Neuronal stem cell (in vitro differentiated cells): ENCODE results near the gene ERI3.

Experiments
- DNase-seq: peaks from one replicate; pipeline ENCODE4 v3.0.0-alpha.2; 2013; ENCODE audit warnings: low spot score
- H2AFZ ChIP-seq: one replicate; pipeline ENCODE4 v1.6.1; 2013; ENCODE audit warnings: mild to moderate bottlenecking, low read length, inconsistent platforms
- H2AK5ac ChIP-seq: 2 replicates; pipeline ENCODE4 v1.6.1; 2013; ENCODE audit warnings: low read depth, mild to moderate bottlenecking, inconsistent platforms, low read length, moderate library complexity, mixed read lengths
- H2BK120ac ChIP-seq: 2 replicates; pipeline ENCODE4 v1.6.1; 2013; ENCODE audit warnings: low read depth, mild to moderate bottlenecking, inconsistent platforms, low read length, moderate library complexity, mixed read lengths
- H2BK12ac ChIP-seq: one replicate; pipeline ENCODE4 v1.6.1; 2013; ENCODE audit warnings: low read length, inconsistent platforms
- H2BK15ac ChIP-seq: 2 replicates; pipeline ENCODE4 v1.6.1; 2013; ENCODE audit warnings: mild to moderate bottlenecking, low read length, inconsistent platforms, mixed read lengths
- H2BK5ac ChIP-seq: one replicate; pipeline ENCODE4 v1.6.1; 2013; ENCODE audit warnings: inconsistent platforms, mild to moderate bottlenecking, low read length, moderate library complexity
- H3K14ac ChIP-seq: one replicate; pipeline ENCODE4 v1.6.1; 2013; ENCODE audit warnings: low read length, inconsistent platforms
- H3K18ac ChIP-seq: 2 replicates; pipeline ENCODE4 v1.6.1; 2013; ENCODE audit warnings: low read length, inconsistent platforms
- H3K23ac ChIP-seq: 2 replicates; pipeline ENCODE4 v1.6.1; 2013; ENCODE audit warnings: low read depth, mild to moderate bottlenecking, mixed read lengths, low read length, inconsistent platforms; ENCODE audit not compliant: poor library complexity
- H3K27ac ChIP-seq: replicated peaks from 3 replicates; pipeline ENCODE4 v1.5.1; 2013; ENCODE audit warnings: low read length, inconsistent platforms
- H3K27me3 ChIP-seq, 3 experiments: 2 replicates each; pipeline ENCODE4 v1.6.1; 2013; ENCODE audit warnings: low read length in 3 of 3, mild to moderate bottlenecking in 2 of 3, inconsistent platforms in 1 of 3, low read depth in 1 of 3, mixed read lengths in 1 of 3, moderate library complexity in 1 of 3; ENCODE audit not compliant: control insufficient read depth in 3 of 3, insufficient read depth in 3 of 3
- H3K36me3 ChIP-seq, 2 donors: replicated peaks in 1 of 2; 2 replicates each; pipeline ENCODE4 v1.6.1; 2013; ENCODE audit warnings: low read length in 2 of 2; ENCODE audit not compliant: control insufficient read depth in 2 of 2, insufficient read depth in 2 of 2
- H3K4ac ChIP-seq: 2 replicates; pipeline ENCODE4 v1.6.1; 2013; ENCODE audit warnings: inconsistent platforms, mild to moderate bottlenecking, low read length, moderate library complexity
- H3K4me1 ChIP-seq, 2 donors: 1 replicate in 1 of 2; 2 replicates in 1 of 2; pipeline ENCODE4 v1.6.1; 2013; ENCODE audit warnings: low read length in 2 of 2, low read depth in 1 of 2; ENCODE audit not compliant: control insufficient read depth in 2 of 2, insufficient read depth in 1 of 2
- H3K4me2 ChIP-seq: one replicate; pipeline ENCODE4 v1.6.1; 2013; ENCODE audit warnings: mild to moderate bottlenecking, low read length, inconsistent platforms; ENCODE audit not compliant: insufficient read depth, poor library complexity, severe bottlenecking
- H3K4me3 ChIP-seq, 2 donors: 2 replicates each; pipeline ENCODE4 v1.5.1; 2013; ENCODE audit warnings: low read length in 2 of 2, mild to moderate bottlenecking in 2 of 2, inconsistent platforms in 1 of 2, moderate library complexity in 1 of 2
- H3K79me1 ChIP-seq: one replicate; pipeline ENCODE4 v1.6.1; 2013; ENCODE audit warnings: low read depth, mild to moderate bottlenecking, inconsistent platforms, low read length, moderate library complexity
- H3K9ac ChIP-seq: one replicate; pipeline ENCODE4 v1.6.1; 2013; ENCODE audit warnings: mild to moderate bottlenecking, low read depth, low read length, inconsistent platforms; ENCODE audit not compliant: poor library complexity
- H3K9me3 ChIP-seq, 2 donors: replicated peaks in 1 of 2; 2 replicates each; pipeline versions ENCODE3 to v1.6.1; 2013; ENCODE audit warnings: low read length in 2 of 2, mild to moderate bottlenecking in 2 of 2, inconsistent platforms in 1 of 2, low read depth in 1 of 2, mixed read lengths in 1 of 2, moderate library complexity in 1 of 2; ENCODE audit not compliant: control insufficient read depth in 2 of 2, insufficient read depth in 1 of 2
- H4K8ac ChIP-seq: one replicate; pipeline ENCODE4 v1.6.1; 2013; ENCODE audit warnings: low read depth, mild to moderate bottlenecking, inconsistent platforms, low read length, moderate library complexity
- H4K91ac ChIP-seq: one replicate; pipeline ENCODE4 v1.6.1; 2013; ENCODE audit warnings: low read length, low read depth, mild to moderate bottlenecking, inconsistent platforms; ENCODE audit not compliant: poor library complexity
- WGBS, 2 donors: extraction: QIAGEN DNeasy Blood & Tissue Kit; methylation state at CpG; one replicate each; pipeline ENCODE4 v1.1.7; 2013; ENCODE audit warnings: missing lambda C conversion rate in 2 of 2, mixed read lengths in 1 of 2; ENCODE audit not compliant: insufficient read length in 2 of 2, insufficient replicate concordance in 1 of 2; ENCODE audit errors: extremely low coverage in 2 of 2; 5-methylcytosine and 5-hydroxymethylcytosine counted together

ERI3 gene

DNA sequence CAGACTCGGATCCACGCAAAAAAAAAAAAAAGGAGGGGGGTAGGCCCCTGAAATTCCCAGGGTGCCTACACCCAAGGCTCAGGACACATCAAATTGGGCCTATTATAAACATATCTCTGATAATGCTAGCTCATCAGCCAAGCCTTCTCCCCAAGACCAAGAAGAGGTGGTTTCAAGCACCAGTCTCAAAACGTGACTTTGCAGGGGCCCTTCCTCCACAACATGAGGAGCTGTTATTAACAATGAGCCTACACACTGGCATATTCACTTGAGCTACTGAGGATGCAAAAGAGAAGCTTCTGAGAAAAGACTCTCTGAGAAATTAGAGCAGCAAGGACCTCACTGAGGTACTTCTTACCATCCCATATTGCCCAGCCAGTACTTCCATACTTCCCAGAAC is 32.7 kb downstream of the ERI3 start:
- Histone ChIP-seq H2BK120ac (no peak overlapping the region), H2BK15ac (no peak overlapping the region), H3K4me1 (no peaks in the 10 kb centered on the region), H4K8ac (no peak overlapping the region), H3K27me3 (no peaks in the 10 kb centered on the region), H3K18ac (no peak overlapping the region), H2BK5ac (no peak overlapping the region), H4K91ac (no peak overlapping the region), H3K4me3 (no peak overlapping the region), H3K14ac (no peak overlapping the region), H3K9ac (no peak overlapping the region), H3K27ac (no peak overlapping the region), H3K23ac (no peak overlapping the region), H3K36me3 (peaks cover 6 to 63% of the 10 kb centered on the region in 2 donors), H2BK12ac (no peak overlapping the region), H2AK5ac (no peak overlapping the region), H3K4me2 (no peak overlapping the region), H2AFZ (no peak overlapping the region), H3K79me1 (no peaks in the 10 kb centered on the region), H3K9me3 (no peaks in the 10 kb centered on the region), H3K4ac (no peak overlapping the region)
- no peak for DNase-seq
- no CpG with 5 or more reads among the region's 3 CpGs for WGBS, 2 donors

DNA sequence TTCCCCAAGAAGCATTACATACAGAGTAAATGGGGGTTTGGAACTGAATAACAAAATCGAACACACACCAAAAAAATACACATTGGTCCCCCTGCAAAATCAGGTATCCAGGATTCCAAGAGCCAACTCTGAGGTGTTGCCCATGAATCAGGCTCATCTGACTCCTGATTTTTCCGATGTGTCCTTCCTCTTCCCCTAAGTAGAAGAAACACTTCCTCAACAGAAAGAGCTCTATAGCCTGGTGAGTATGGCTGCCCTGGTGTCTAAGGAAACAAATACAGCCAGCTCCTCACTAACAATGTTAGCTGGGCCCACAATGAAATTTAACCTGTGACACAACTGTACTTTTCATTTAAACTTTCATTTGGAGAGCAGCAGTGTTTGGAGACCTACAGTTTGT is 33.6 kb downstream of the ERI3 start:
- Histone ChIP-seq H3K9me3 (no peaks in the 10 kb centered on the region), H2BK120ac (no peak overlapping the region), H3K4me1 (peaks cover 3% of the 10 kb centered on the region in 2 donors), H3K4ac (no peak overlapping the region), H3K9ac (no peak overlapping the region), H2AFZ (no peak overlapping the region), H3K18ac (no peak overlapping the region), H3K23ac (no peak overlapping the region), H2AK5ac (no peak overlapping the region), H4K91ac (no peak overlapping the region), H3K4me3 (no peak overlapping the region), H4K8ac (no peak overlapping the region), H3K27me3 (no peaks in the 10 kb centered on the region), H3K27ac (no peak overlapping the region), H2BK12ac (no peak overlapping the region), H3K36me3 (peaks cover 6 to 64% of the 10 kb centered on the region in 2 donors), H3K79me1 (no peaks in the 10 kb centered on the region), H3K14ac (no peak overlapping the region), H2BK5ac (no peak overlapping the region), H3K4me2 (no peak overlapping the region), H2BK15ac (no peak overlapping the region)
- WGBS, 2 donors, result no CpG with 5 or more reads among the region's 2 CpGs
- DNase-seq, result no peak

- Histone ChIP-seq H4K8ac (no peak overlapping the region), H2BK12ac (no peak overlapping the region), H3K27ac (no peak overlapping the region), H2BK15ac (no peak overlapping the region), H3K79me1 (no peaks in the 10 kb centered on the region), H2AFZ (no peak overlapping the region), H2AK5ac (no peak overlapping the region), H2BK5ac (no peak overlapping the region), H3K4me1 (peaks cover 19 to 21% of the 10 kb centered on the region in 2 donors), H3K4ac (no peak overlapping the region), H3K4me2 (no peak overlapping the region), H3K14ac (no peak overlapping the region), H2BK120ac (no peak overlapping the region), H3K27me3 (no peaks in the 10 kb centered on the region), H3K18ac (no peak overlapping the region), H3K36me3 (peaks cover 6 to 78% of the 10 kb centered on the region in 2 donors), H3K9ac (no peak overlapping the region), H3K23ac (no peak overlapping the region), H4K91ac (no peak overlapping the region), H3K4me3 (no peak overlapping the region), H3K9me3 (no peaks in the 10 kb centered on the region)
- DNase-seq, result no peak
- WGBS, 2 donors, result no CpG with 5 or more reads among the region's 9 CpGs
Observed at GRCh38 chr1:44318097-44319088, 36.7 kb downstream of the ERI3 start.

GRCh38 chr1:44316231-44316759 is 38.8 kb downstream of the ERI3 start:
- DNase-seq, result no peak
- peaks cover 19 to 32% of the 10 kb centered on the region in 2 donors for H3K4me1 ChIP-seq

More at GRCh38 chr1:44316231-44316759, 38.8 kb downstream of the ERI3 start:
- Histone ChIP-seq H2AFZ (no peak overlapping the region), H2BK5ac (no peak overlapping the region), H2BK120ac (no peak overlapping the region), H4K8ac (no peak overlapping the region), H2BK15ac (no peak overlapping the region), H2AK5ac (no peak overlapping the region), H3K9ac (no peak overlapping the region), H3K9me3 (no peaks in the 10 kb centered on the region), H3K4ac (no peak overlapping the region), H3K27me3 (no peaks in the 10 kb centered on the region), H3K18ac (no peak overlapping the region), H3K4me3 (no peak overlapping the region), H3K23ac (no peak overlapping the region), H2BK12ac (no peak overlapping the region), H3K4me2 (no peak overlapping the region), H4K91ac (no peak overlapping the region), H3K14ac (no peak overlapping the region), H3K36me3 (peaks cover 11 to 94% of the 10 kb centered on the region in 2 donors), H3K27ac (no peak overlapping the region), H3K79me1 (no peaks in the 10 kb centered on the region)
- WGBS, 2 donors, result no CpG with 5 or more reads among the region's 1 CpG
